Astrocyte (in vitro differentiated cells and primary cell): Measurements from ENCODE around the gene TAF4.

Experiments
- CTCF ChIP-seq: IDR thresholded peaks from 2 replicates; pipeline ENCODE4 v1.5.1; 2011; ENCODE audit warnings: low read depth, mild to moderate bottlenecking, inconsistent platforms, low read length, moderate library complexity; ENCODE audit not compliant: insufficient read depth
- EZH2 ChIP-seq: IDR thresholded peaks from 2 replicates; pipeline ENCODE4 v1.6.1; 2012; ENCODE audit warnings: mild to moderate bottlenecking, low read length, inconsistent platforms; ENCODE audit not compliant: insufficient read depth

GRCh38 chr20:62105592-62105991 lies 39.9 kb upstream of the TAF4 start:
- TF ChIP-seq CTCF (no peak), EZH2 (no peak)
